Breast epithelium (tissue), 3 donors: ENCODE data around the gene MYO15A.

ENCODE experiments used
- POLR2AphosphoS5 ChIP-seq, 3 donors: sonication (generic); formaldehyde crosslinking; IDR thresholded peaks; one replicate each; pipeline ENCODE4 v1.6.1; 2017; ENCODE audit warnings: antibody characterized with exemption in 3 of 3
- TF ChIP-seq, protein P1 (sequence below), 3 donors: fragments of 450-650 bp; IDR thresholded peaks; one replicate each; pipeline ENCODE4 v1.5.1; 2016 to 2017; ENCODE audit warnings: antibody characterized with exemption in 3 of 3, mild to moderate bottlenecking in 3 of 3, moderate library complexity in 3 of 3

DNA sequence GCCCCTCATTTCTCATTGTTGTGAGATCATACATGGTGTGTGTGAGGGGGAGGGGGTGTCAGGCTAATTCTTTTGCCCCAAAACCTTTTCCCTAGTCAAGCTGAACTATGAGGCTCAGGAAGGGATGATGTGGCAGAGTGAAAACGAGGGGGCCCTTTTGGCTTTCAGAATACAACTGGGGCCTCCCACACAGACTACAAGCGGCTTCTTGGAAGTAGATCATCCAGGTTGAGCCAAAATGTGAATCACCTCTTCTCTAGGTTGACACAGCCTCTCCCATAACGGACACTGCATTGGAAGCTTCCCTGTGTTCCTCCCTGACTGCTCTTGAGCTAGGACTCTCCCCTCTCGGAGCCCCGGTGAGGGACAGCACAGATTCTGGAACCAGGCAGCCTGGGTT lies 72.8 kb downstream of the MYO15A start:
- no peak for TF ChIP-seq POLR2AphosphoS5 (IDR thresholded peaks at IDR 0.05)
- TF ChIP-seq, protein P1, sequence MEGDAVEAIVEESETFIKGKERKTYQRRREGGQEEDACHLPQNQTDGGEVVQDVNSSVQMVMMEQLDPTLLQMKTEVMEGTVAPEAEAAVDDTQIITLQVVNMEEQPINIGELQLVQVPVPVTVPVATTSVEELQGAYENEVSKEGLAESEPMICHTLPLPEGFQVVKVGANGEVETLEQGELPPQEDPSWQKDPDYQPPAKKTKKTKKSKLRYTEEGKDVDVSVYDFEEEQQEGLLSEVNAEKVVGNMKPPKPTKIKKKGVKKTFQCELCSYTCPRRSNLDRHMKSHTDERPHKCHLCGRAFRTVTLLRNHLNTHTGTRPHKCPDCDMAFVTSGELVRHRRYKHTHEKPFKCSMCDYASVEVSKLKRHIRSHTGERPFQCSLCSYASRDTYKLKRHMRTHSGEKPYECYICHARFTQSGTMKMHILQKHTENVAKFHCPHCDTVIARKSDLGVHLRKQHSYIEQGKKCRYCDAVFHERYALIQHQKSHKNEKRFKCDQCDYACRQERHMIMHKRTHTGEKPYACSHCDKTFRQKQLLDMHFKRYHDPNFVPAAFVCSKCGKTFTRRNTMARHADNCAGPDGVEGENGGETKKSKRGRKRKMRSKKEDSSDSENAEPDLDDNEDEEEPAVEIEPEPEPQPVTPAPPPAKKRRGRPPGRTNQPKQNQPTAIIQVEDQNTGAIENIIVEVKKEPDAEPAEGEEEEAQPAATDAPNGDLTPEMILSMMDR (IDR thresholded peaks at IDR 0.05), result no peak
